A549 (cell line): ENCODE results near the gene ADAM19.

Experiments
- BHLHE40 ChIP-seq: IDR thresholded peaks from 2 replicates; pipeline ENCODE4 v1.6.1; 2012; ENCODE audit warnings: low read depth, low read length, inconsistent platforms
- CHD2 ChIP-seq: fragments of 150-350 bp; IDR thresholded peaks from 2 replicates; pipeline ENCODE4 v1.6.1; 2014; ENCODE audit warnings: low read length; ENCODE audit not compliant: partially characterized antibody
- CTCF ChIP-seq: fragments of >200 bp; sonication (Bioruptor Twin); formaldehyde crosslinking; IDR thresholded peaks from 3 replicates; pipeline ENCODE4 v1.5.1; 2016
- NFE2L2 ChIP-seq: fragments of 150-350 bp; conservative IDR thresholded peaks from 2 replicates; pipeline ENCODE4 v1.6.1; 2014; ENCODE audit warnings: low read length
- PBX3 ChIP-seq: IDR thresholded peaks from 2 replicates; pipeline ENCODE4 v1.6.1; 2012
- POLR2A ChIP-seq: IDR thresholded peaks from 2 replicates; pipeline ENCODE4 v1.6.1; 2012; ENCODE audit warnings: mild to moderate bottlenecking, low read length
- POLR2AphosphoS2 ChIP-seq: conservative IDR thresholded peaks from 2 replicates; pipeline ENCODE4 v1.6.1; 2012; ENCODE audit warnings: low read length, improper control_type of control experiment, inconsistent platforms
- REST ChIP-seq: fragments of 200-600 bp; sonication (generic); IDR thresholded peaks from 2 replicates; pipeline ENCODE4 v1.6.1; 2016; ENCODE audit warnings: antibody characterized with exemption, mild to moderate bottlenecking, moderate library complexity
- RFX5 ChIP-seq: fragments of 450-650 bp; IDR thresholded peaks from 2 replicates; pipeline ENCODE4 v1.7.1; 2014; ENCODE audit warnings: antibody characterized with exemption, mild to moderate bottlenecking, moderate library complexity
- ZSCAN20 ChIP-seq: fragments of 250-450 bp; sonication (Bioruptor Pico); IDR thresholded peaks from 2 replicates; pipeline ENCODE4 v1.8.0; 2022; ENCODE audit warnings: mild to moderate bottlenecking, moderate library complexity

GRCh38 chr5:157443041-157443549 lies 132.5 kb downstream of the ADAM19 start:
- TF ChIP-seq CTCF: no peak
- no peak for TF ChIP-seq RFX5
- no peak for TF ChIP-seq BHLHE40
- TF ChIP-seq REST: no peak
- no peak for TF ChIP-seq CHD2
- TF ChIP-seq ZSCAN20 (CRISPR knock-in tag): no peak
- no peak for TF ChIP-seq POLR2AphosphoS2
- no peak for TF ChIP-seq NFE2L2
- TF ChIP-seq PBX3: no peak
- TF ChIP-seq POLR2A: no peak
